Right lobe of liver (tissue), 6 donors: ENCODE measurements around the gene GNB1. TPM values are rescaled to one million over a fixed set of nuclear protein-coding genes. Genes with fewer than 3 reads are reported as not detected.

Experiments
- ATAC-seq, 4 donors: fragments of 200-7000 bp; cut with Tn5 transposase; one replicate each; pipeline ENCODE4 v1.9.1; 2020; ENCODE audit warnings: mild to moderate bottlenecking in 4 of 4, moderate library complexity in 4 of 4
- DNase-seq, 3 donors: peaks; one replicate each; pipeline ENCODE4 v3.0.0-alpha.2; 2020
- H3K27ac ChIP-seq, 3 donors: fragments of 200-600 bp; one replicate each; pipeline ENCODE4 v1.8.0; 2022
- H3K27me3 ChIP-seq, 2 donors: fragments of 200-600 bp; one replicate each; pipeline ENCODE4 v1.8.0; 2022
- H3K36me3 ChIP-seq, 4 donors: fragments of 200-600 bp; sonication (generic) in 1 of 4; one replicate each; pipeline versions ENCODE4 v1.5.1 to v1.8.0; 2017 to 2022; ENCODE audit warnings: control low read depth in 1 of 4
- H3K4me1 ChIP-seq, 4 donors: fragments of 200-600 bp; sonication (generic) in 1 of 4; one replicate each; pipeline versions ENCODE4 v1.5.1 to v1.8.0; 2017 to 2022; ENCODE audit warnings: control low read depth in 1 of 4
- H3K4me3 ChIP-seq, 3 donors: fragments of 200-600 bp; one replicate each; pipeline ENCODE4 v1.8.0; 2022
- H3K9me3 ChIP-seq, 4 donors: fragments of 200-600 bp; sonication (generic) in 1 of 4; one replicate each; pipeline versions ENCODE4 v1.5.1 to v1.8.0; 2017 to 2022; ENCODE audit warnings: control low read depth in 1 of 4
- POLR2A ChIP-seq: fragments of 450-650 bp; IDR thresholded peaks from one replicate; pipeline ENCODE4 v1.6.1; 2017; ENCODE audit warnings: antibody characterized with exemption, mild to moderate bottlenecking
- WGBS: methylation state at CpG from one replicate; pipeline ENCODE4 v1.1.6; 2018; ENCODE audit warnings: low coverage, low lambda C conversion rate; ENCODE audit not compliant: insufficient coverage; ENCODE audit errors: missing lambda C conversion rate; 5-methylcytosine and 5-hydroxymethylcytosine counted together
- intact Hi-C, 2 donors: fragments of 100-400 bp; cut with DNase I; formaldehyde crosslinking; loops; one replicate each; pipeline versions ENCODE4 v1.11.2 to v1.14.1; 2022
- total RNA-seq, 6 experiments: library from RNA; depleted of rRNA in 2 of 6; stranded (reverse); fragments of >200 nt in 2 of 6; fragmentation: NEBNext Ultra II Directional in 3 of 6; extraction: Animal tissue kit (Norgen Biotek cat#: 25700) in 3 of 6; gene quantifications; one replicate each; pipeline versions ENCODE4 v1.1.0 to v1.2.4, GENCODE V29; 2016 to 2023
- TF ChIP-seq, protein P1 (sequence below), 4 donors: fragments of 200-600 bp in 3 of 4; fragments of 450-650 bp in 1 of 4; IDR thresholded peaks; one replicate each; pipeline versions ENCODE4 v1.5.1 to v1.8.0; 2016 to 2022; ENCODE audit warnings: antibody characterized with exemption in 4 of 4, mild to moderate bottlenecking in 2 of 4
- donor health status: DM: no; HTN: yes; CAD: no.
- donor health status: DM: no; HTN: no; CAD: no.
- donor health status: DM: no; HTN: no; CAD: no.
- donor health status: DM: no; HTN: yes; CAD: no.
- donor health status: DM: no; HTN: yes; CAD: no.

The GNB1 gene
- total RNA-seq, 6 experiments from 2014 or later = 85.9 to 147 (median 104) TPM

DNA sequence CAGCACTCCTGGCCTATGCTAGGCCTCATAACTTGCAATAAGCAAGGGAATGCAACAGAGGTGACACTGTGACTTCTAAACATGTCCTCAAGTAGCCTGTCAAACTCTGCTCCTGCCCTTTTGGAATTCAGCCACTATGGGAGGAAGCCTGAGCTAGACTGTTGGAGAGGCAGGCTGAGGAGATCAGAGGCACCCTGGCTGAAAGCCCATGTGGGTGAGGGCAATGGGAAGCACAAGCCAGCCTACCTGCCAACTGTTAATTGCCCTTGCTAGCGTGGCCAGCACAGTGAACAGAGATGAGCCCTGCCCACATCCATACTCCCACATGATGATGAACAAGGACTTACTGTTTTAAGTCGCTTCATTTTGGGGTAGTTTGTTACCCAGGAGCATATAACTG, 17.7 kb downstream of the GNB1 start:
- no peak overlapping the region for H3K27ac ChIP-seq
- peak; percentile 55 to 93 (median 74) for ATAC-seq
- no peaks in the 10 kb centered on the region for H3K27me3 ChIP-seq
- peaks cover 0 to 32% (median 13%) of the 10 kb centered on the region in 4 donors for H3K4me1 ChIP-seq
- H3K4me3 ChIP-seq = no peak overlapping the region
- WGBS = 53% methylated on average over 2 of the region's 2 CpGs
- H3K9me3 ChIP-seq = no peaks in the 10 kb centered on the region
- peaks cover 0 to 10% (median 0%) of the 10 kb centered on the region in 4 donors for H3K36me3 ChIP-seq
- TF ChIP-seq, protein P1, sequence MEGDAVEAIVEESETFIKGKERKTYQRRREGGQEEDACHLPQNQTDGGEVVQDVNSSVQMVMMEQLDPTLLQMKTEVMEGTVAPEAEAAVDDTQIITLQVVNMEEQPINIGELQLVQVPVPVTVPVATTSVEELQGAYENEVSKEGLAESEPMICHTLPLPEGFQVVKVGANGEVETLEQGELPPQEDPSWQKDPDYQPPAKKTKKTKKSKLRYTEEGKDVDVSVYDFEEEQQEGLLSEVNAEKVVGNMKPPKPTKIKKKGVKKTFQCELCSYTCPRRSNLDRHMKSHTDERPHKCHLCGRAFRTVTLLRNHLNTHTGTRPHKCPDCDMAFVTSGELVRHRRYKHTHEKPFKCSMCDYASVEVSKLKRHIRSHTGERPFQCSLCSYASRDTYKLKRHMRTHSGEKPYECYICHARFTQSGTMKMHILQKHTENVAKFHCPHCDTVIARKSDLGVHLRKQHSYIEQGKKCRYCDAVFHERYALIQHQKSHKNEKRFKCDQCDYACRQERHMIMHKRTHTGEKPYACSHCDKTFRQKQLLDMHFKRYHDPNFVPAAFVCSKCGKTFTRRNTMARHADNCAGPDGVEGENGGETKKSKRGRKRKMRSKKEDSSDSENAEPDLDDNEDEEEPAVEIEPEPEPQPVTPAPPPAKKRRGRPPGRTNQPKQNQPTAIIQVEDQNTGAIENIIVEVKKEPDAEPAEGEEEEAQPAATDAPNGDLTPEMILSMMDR (IDR thresholded peaks at IDR 0.05) = no peak
- no peak for TF ChIP-seq POLR2A
- DNase-seq = peak in 2 of 3 donors; percentile 80 to 85
- intact Hi-C loops = no loop called here

GRCh38 chr1:1872329-1872994, 18.4 kb downstream of the GNB1 start:
- no peak overlapping the region for H3K27ac ChIP-seq
- TF ChIP-seq, protein P1 (IDR thresholded peaks at IDR 0.05) = no peak
- DNase-seq = no peak

GRCh38 chr1:1869469-1869868, 21.4 kb downstream of the GNB1 start:
- Histone ChIP-seq H3K27ac (no peak overlapping the region), H3K4me1 (peaks cover 0 to 32% (median 13%) of the 10 kb centered on the region in 4 donors)
- 18% methylated on average over 4 of the region's 4 CpGs for WGBS

More at GRCh38 chr1:1872329-1872994, 18.4 kb downstream of the GNB1 start:
- intact Hi-C loops = no loop called here
- peaks cover 0 to 32% (median 13%) of the 10 kb centered on the region in 4 donors for H3K4me1 ChIP-seq
- H3K36me3 ChIP-seq = peaks cover 0 to 10% (median 0%) of the 10 kb centered on the region in 4 donors
- H3K9me3 ChIP-seq = no peaks in the 10 kb centered on the region
- no peaks in the 10 kb centered on the region for H3K27me3 ChIP-seq
- H3K4me3 ChIP-seq = no peak overlapping the region
- peak in 2 of 4 donors; percentile 7 to 15 for ATAC-seq
- 82% methylated on average over 10 of the region's 11 CpGs for WGBS

DNA sequence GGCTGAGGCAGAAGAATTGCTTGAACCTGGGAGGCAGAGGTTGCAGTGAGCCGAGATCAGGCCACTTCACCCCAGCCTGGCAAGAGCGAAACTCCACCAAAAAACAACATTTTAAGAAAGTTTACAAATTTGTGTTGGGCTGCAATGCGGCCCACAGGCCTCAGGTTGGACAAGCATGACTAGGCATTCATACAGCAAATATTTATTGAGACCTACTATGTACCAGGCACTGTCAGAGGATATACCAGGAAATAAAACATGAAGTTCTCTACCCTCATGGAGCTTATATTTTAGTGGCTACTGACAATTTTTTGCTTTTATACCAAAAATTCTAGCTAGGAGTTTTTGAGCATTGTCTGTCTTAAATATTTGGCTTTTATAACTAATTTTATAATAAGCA, 23.7 kb downstream of the GNB1 start:
- no peak for DNase-seq
- ATAC-seq = no peak
- no peaks in the 10 kb centered on the region for H3K27me3 ChIP-seq
- peaks cover 0 to 25% (median 7%) of the 10 kb centered on the region in 4 donors for H3K4me1 ChIP-seq
- 95% methylated on average over 2 of the region's 3 CpGs for WGBS
- no peak overlapping the region for H3K4me3 ChIP-seq
- no peaks in the 10 kb centered on the region for H3K36me3 ChIP-seq
- no peaks in the 10 kb centered on the region for H3K9me3 ChIP-seq
- H3K27ac ChIP-seq = no peak overlapping the region
- no peak for TF ChIP-seq POLR2A
- TF ChIP-seq, protein P1 (IDR thresholded peaks at IDR 0.05) = no peak
- intact Hi-C loops = no loop called here

More at GRCh38 chr1:1869469-1869868, 21.4 kb downstream of the GNB1 start:
- Histone ChIP-seq H3K36me3 (no peaks in the 10 kb centered on the region), H3K27me3 (no peaks in the 10 kb centered on the region), H3K9me3 (no peaks in the 10 kb centered on the region), H3K4me3 (no peak overlapping the region)
- no peak for TF ChIP-seq POLR2A
- TF ChIP-seq, protein P1 (IDR thresholded peaks at IDR 0.05) = no peak
- DNase-seq (no peak), ATAC-seq (peak in 3 of 4 donors; percentile 39 to 55 (median 48))
- intact Hi-C loops = no loop called here
